Fibroblast of skin of abdomen (primary cell): ENCODE results near the gene HSD17B12. TPM values are rescaled to one million over a fixed set of nuclear protein-coding genes. Genes with fewer than 3 reads are reported as not detected.
"Not testable (repeated sequence)": the region's sequence is repeated elsewhere in the genome, so short reads cannot be mapped to it uniquely, and the experiment has no call there.

Source experiments
- DNase-seq: peaks from one replicate; pipeline ENCODE4 v3.0.0-alpha.2; 2013
- polyA plus RNA-seq, 2 experiments: library from polyadenylated mRNA; unstranded; fragments of 120-200 nt; gene quantifications; one replicate each; pipeline ENCODE4 v1.2.1, GENCODE V29; 2013; ENCODE audit not compliant: insufficient read length in 2 of 2

HSD17B12 gene
- 46.6 TPM for polyA plus RNA-seq (2013, experiment 1 of 2; ENCODE audit: insufficient read length)
- polyA plus RNA-seq (2013, experiment 2 of 2; ENCODE audit: insufficient read length): 45.0 TPM

DNA sequence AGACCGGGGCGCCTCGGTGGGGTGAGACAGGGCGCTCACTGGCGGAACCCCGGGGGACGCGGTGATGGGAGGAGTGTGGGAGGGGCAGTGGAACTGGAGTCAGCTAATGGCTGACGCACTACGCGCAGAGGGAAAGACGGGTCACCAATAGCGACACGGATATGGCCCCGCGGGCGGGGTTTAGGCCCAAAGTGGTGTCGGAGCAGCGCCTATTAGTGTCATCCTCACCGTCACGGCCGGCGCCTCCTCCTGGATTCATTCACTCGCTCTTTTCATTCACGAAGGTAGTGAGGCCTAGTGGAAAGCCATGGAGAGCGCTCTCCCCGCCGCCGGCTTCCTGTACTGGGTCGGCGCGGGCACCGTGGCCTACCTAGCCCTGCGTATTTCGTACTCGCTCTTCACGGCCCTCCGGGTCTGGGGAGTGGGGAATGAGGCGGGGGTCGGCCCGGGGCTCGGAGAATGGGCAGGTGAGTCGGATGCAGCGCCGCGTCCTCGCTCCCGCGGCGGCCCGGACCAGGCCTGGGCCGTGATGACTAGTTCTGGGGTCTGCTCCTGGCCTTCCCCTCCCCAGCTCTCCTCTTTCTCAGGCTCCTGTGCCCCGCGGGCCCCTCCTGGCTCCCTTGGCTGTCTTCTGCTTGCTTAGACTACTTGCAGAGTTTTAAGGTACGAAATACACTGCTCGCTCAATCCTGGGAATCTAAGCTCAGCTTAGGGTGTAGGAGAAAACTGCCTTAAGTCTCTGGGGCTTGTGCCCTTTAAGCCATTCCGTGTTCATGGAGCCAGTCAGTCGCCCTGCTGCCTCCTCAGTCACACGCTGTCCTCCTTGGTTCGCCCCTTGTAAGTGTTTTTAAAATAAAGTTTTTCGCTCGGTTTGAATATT, at the start of gene HSD17B12:
TSS of gene HSD17B12 (plus strand) at position 218 of the 880 bp plus-strand sequence. CDS start at position 308, 90 bp downstream.
- peak; percentile 99 for DNase-seq

DNA sequence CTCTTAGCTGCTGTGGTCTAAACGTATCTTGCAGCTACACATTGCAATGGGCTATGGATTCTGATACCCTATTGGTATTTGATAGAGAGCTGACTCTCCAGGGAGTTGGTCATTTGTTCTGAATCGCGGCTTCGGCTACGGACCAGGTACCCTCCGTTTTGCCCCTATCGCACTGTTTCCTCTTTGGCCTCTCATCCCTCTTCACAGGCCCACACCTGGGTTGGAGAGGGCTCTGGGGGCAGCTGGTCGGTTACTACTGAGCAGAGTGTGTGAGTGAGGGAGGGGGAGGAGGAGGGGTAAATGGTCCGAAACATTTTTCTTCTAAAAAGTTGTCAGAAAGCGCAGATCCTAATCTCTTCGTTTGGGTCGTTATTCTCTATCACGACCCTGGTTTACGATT, 48.8 kb upstream of the HSD17B12 start:
- no peak for DNase-seq

DNA sequence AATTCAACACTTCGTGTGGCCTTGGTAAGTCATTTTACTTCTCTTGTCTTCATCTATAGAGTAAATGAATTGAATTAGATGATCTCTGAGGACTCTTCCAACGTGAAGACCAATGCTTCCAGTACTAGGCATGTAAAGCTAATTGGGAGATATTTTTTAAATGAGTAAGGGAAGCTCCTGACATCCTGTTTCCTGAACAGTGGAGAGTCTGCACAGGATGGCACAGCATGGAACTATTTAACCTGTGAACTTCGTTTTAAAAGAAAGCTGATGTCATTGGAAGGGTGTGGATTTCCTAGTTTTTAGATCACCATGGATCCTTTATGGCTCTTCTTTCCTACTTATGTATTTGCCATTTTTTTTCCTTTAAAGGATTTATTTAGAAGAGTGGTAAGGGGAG, 48.4 kb upstream of the HSD17B12 start:
- DNase-seq: peak; percentile 23

DNA sequence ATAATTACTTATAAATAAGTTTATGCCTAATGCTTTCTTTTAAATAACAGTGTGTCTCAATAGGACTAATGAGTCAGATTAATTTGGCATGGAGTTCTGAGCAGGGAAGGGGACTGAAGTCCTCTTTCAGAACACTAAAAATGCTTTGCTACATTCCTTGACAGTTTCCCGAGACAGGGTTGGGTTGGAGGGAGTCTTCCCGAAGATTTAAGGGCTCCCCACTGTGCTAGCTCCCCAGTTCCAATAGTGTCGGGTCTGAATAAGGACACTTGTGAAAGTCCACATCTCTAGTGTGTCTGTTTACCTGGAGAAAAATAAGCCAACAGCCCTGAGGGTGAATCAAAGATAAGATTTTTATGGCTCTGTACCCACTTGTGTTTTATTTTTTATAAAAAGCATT, 41.8 kb upstream of the HSD17B12 start:
- no peak for DNase-seq

DNA sequence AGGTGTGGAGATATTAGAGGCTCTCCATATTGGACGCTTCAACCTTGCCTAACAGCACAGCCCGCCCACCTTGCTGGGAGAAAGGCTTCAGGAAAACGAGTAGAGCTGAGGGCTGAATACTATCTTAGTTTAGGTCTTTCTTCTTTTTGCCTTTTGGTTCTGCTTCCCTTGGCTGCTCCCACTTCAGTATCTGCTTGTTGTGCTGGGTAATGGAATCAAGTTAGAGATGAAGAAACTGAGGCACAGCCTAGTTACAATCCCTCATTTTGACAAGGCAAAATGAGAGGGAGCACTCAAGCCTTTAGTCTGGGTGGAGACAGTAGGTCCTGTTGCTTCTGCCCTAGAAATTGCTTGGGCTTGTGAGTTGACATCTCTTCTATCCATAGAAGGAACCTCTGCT, 41.3 kb upstream of the HSD17B12 start:
- DNase-seq: no peak

DNA sequence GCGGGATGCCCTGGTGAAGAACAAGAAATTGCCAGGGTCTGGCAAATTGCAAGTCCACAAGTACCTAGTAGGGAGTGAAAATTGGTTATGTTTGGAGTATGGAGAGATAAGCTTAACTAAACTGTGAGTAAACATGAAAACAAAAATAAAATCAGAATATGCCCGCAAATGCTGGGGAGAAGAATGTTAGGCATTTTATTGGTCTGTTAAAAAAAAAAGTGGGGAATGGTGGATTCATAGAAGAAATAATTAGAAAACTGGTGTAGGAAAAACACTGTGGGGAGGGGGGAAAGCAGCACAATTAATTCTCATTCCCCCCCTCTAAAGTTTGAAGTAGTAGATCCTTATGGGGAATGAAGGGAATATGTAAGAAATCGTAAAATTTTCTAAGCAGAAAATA, 40.6 kb upstream of the HSD17B12 start:
- DNase-seq: no peak

DNA sequence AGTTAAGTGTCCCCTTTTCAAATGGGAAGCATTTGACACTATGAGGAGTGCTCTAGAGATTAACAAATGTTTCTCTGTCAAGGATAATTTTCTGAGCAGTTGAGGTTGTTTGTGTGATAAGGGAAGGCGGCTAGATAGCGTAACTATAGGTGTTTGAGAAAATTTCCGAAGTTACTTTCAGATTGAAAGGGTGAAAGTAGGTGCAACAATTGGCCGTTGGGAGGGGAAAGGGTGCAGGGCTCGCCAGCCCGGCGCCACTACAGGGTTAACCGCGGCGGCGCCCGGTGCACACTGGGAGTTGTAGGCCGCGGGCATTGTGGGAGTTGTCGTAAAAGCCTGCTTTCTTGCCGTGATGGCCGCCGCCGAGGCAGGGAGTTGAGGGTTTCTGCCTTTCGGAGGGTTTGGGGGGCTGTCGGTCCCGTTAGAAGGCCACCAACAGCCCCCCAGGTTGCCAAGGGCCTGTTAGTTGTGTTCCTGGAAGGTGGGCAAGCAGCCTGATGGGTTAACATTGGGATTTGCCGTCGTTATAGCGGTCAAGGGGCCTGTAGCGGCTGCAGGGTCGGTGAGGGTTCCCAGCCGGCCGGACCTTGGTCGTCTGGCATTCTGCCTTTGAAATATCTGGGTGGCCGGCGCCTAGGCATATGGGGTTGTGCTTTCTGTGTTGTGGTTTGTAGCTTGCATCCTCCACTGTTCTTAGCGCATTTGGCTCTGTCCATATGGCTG, 36.5 kb upstream of the HSD17B12 start:
- DNase-seq: peak; percentile 83

DNA sequence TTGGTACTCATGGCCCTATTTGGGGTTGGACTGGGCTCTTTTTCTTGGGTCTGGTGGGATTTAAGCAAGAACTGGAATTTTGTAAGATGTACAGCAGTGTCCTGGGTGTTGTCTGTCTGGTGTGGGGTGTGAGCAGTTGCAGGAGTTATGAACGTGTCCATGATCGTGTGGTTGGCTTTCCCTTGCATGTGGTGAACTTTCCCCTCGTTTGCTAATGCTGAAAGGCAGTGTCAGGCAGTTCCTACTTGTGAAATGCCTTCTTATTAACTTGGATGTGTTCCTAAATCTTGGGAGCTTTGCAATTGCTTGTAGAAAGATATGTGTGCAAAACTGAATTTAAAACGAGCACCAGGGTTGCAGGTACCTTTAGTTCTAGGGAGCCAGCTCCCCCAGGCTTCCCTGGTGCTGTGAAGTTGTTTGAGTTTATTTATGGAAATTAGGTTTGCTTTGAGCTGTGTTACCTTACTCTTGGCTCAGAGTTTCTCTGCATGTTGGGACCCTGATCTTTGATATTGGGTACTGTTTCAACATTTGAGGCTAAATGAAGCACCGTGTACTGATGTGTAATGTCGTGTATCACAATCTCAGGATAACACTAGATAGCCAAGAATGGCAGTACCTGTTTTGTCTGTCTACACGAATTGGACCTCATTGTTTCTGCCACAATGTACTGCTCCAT, 35.8 kb upstream of the HSD17B12 start:
- peak; percentile 2 for DNase-seq

DNA sequence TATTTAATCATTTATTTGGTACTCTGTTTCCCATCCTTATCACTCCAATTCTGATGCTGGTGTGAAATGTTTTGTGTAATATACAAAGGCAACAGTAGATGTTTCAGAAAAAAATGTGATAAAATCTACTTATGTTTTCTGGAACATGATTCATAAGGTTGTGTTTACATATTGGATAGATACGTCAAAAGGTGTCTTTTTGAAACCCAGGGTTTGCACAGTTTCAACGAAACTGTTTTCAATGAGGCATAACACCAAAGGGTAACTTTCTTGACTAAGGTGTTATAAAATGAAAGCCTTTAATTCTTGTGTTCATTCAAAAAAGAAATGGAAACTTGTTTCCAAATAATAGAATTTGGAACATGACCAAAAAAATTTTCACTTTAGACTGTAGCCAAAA, 33.8 kb upstream of the HSD17B12 start:
- no peak for DNase-seq

DNA sequence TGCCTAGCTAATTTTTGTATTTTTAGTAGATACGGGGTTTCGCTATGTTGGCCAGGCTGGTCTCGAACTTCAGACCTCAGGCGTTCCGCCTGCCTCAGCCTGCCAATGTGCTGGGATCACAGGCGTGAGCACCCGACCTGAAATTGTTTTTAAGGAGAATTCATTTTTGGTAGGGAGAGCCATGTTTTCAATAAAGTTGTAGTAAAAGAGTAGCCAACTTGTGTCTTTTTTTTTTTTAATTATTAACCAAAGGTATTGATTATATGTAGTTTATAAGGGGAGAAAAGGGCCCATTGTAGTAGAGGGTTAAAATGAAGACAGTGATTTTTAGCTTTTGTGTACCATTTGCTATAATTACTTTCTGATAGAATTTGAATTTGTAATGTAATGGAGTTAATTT, 31.6 kb upstream of the HSD17B12 start:
- DNase-seq: no peak

DNA sequence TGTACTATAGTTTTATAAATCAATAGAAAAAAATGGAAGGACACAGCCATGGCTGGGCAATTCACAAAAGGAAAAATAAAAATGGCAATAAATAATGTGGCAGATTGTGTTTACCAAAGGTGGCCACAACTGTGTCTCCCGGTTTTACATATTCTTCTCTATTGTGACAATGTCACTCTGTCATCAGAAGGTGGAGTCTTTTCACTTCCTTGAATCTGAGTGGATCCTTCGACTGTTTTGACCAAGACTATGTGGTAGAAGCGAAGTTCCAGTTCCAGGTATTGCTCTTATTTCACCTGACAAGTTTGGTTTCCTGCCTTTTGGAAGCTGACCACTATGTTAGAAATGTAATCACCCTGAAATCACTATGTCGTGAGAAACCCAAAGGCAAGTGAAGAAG, 31.0 kb upstream of the HSD17B12 start:
- DNase-seq: no peak

DNA sequence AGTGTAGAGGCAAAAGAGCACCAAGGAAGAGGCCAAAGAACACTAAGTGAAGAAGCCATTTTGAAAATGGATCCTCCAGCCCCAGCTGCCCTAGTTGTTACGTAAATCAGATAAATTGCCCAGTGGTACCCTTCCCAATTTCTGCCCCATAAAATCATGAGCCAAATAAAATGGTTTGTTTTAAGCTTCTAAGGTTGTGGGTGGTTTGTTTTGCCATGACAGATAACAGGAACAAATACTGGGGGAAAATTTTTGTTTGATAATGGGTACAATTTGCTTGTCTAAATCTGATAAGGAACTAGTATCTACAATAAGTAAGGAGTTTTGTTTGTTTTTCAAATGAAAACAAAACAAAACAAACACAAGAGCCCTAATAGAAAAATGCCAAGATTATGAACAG, 30.6 kb upstream of the HSD17B12 start:
- DNase-seq: no peak

DNA sequence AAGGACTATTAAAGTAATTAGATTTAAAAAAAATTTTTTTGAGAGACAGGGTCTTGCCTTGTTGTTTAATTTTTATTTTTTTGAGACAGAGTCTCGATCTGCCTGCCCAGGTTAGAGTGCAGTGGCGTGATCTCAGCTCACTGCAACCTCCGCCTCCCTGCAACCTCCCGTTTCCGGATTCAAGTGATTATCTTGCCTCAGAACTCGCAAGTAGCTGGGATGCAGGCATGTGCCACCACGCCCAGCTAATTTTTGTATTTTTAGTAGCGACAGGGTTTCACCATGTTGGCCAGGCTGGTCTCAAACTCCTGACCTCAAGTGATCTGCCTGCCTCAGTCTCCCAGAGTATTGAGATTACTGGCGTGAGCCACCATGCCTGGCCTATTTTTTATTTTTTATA, 17.5 kb upstream of the HSD17B12 start:
- DNase-seq: not testable (repeated sequence)

DNA sequence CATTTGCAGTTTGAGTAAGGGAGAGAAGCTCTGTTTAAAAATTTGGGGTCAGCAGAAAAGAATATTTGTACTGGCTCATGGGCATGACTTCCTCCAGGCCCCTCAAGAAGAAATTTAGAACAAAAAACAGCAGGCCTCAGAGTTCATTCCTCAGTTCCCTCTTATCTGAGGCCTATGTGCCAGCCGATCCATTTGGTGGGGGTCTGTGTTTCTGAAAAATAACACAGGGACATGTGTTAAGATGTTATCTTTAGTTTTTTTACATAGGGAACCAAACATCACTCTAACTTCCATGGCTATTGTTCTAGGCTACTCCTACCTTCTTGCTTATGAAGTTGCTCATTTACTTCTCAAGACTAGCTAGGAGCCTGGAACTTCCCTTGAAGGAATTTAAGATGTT, 16.2 kb upstream of the HSD17B12 start:
- DNase-seq: no peak

DNA sequence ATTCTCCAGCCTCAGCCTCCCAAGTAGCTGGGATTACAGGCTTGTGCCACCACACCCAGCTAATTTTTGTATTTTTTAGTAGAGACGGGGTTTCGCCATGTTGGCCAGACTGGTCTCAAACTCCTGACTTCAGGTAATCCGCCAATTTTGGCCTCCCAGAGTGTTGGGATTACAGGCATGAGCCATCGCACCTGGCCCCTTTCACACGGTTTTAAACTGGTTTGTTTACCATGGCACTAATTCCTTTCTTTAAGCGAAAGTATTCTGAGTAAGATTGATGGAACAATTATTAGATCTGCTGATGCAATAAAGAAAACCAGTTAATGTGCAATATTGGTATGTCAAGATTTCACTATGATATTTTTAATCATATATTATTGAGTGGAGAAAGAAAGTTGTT, 9.3 kb upstream of the HSD17B12 start:
- DNase-seq: not testable (repeated sequence)

DNA sequence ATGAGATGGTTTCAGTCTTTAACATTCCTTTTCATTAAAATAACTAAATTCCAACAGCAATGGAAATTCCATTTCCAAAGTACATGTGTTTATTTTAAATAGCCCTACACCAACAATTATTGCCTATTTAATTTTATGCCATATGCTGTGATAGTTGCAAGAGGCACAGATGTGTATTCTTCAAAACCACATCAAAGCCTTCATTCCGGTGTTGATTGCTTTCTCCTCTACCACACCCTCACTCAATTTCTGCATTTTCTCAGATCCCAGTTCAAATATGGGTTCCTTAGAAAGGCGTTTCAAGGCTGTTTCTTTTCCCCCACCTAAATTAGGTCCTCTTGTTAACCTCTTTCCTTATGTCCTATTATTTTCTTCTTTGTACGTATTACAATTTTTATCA, 6.0 kb upstream of the HSD17B12 start:
- DNase-seq: no peak

DNA sequence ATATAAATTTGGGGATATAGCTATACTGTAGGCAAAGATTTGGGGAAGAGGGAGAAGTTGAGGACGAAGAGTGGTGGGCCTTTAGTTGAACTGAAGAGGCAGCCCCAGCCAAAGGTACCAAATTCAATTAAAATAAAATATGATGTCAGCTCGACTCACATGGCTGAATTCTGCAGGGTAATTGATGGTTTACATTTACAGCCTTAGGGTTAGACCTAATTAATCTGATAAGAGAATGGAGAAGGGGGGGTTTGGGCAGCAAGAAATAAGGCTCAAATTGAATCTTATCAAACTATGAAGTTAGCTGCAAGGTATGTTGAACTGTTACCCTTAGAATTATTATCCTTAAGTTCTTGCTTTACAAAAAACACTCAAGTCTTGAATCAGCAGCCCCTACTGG, 3.6 kb upstream of the HSD17B12 start:
- no peak for DNase-seq

DNA sequence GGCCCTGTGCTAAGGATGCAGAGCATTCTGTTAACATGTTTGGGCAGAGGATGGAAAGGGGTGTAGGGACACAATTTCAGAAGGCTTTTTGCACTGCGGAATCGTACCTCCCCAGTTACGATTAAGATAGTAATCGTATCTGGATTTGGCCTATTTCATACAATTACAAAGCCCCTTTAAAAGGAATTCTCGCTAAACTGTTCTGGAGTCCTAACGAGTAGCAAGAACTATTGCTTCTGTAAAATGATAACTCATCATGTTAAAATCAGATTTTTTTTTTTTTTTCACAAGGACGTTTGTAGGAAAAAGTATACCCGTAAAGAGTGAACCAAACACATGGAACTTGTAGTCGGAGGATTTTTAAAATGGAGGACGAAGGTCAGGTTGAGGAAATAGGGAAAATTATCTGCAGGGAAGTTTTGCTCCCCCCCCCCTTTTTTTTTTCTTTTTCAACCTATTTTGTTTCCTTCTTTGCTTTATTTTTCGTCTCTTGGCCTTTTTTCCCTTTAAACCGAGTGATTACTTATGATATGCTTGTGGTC, 934 bp downstream of the HSD17B12 start:
- peak; percentile 6 for DNase-seq

DNA sequence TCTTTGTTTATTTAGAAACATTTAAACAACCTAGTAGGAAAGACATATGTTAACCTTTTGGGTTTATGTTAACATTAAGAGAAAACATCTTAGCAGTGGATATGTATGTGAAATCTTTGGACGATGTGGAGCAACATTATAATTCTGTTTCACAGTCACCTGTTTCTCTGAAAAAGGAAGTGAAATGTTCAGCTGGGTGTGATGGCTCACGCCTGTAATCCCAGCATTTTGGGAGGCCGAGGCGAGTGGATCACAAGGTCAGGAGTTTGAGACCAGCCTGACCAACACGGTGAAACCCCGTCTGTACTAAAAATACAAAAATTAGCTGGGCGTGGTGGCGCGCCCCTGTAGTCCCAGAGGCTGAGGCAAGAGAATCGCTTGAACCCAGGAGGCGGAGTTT, 1.5 kb downstream of the HSD17B12 start:
- DNase-seq: not testable (repeated sequence)

DNA sequence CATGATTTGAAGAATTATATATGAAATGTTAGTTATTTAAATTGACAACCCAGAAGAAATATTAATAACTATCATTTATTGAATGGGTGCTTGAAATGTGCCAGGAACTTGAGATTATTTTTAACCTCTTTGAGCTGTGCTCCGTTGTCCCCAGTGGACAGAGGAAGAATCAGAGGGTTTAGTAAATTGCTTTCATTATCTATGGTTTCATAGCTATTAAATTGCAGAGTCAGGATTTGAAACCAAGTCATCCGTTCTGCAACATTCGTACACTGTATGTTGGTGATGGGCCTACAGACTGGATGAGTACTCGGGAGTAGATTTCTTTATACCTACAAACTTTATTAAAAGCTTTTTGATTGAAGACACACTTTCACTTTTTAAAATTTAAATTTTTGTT, 4.9 kb downstream of the HSD17B12 start:
- no peak for DNase-seq

DNA sequence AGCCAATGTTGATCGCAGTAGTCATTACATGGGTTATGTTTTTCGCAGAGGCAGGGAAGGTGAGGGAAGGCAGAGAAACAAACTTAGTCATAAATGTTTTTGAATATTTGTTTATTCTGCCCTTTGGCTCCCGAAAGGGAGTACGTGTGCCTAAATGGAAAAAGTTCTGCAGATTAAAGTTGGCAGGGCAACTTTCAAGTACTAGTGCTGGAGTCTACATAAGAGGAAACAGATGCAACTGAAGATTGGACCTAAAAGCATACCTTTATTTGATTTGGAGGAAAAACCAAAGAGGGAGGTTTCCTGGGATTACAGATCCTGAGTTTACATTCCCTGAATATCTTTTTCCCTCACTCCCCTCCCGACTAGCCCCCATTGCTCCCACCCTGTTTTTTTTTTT, 5.7 kb downstream of the HSD17B12 start:
- no peak for DNase-seq

DNA sequence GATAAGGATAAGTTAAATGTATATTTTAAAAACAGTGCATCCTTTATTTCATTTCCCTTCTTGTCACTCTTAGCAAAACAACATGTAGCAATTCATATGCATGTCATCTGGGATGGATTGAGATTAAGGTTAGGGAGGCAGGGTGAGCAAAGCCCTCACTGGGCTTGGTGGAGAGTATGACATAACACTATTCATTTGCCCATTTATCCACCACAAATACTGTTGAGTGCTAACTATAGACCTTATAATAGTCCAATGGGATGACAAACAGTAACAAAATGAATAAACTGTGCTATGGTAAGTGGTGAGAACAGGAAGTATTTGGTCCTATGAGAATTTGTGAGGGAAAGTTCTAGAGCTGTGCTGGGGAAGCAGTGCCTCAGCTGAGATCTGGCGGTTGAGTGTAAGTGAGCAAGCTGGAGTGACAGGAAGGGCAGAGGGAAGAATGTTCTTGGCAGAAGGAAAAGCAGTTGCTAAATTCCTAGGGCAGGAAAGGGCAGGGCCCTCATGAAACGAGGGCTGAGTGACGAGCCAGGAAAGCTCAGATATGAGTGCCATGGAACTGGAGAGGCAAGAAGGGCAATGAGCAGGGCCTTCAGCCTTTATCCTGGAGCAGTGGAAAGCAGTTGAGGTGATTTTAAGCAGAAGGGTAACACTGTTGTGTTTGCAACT, 6.7 kb downstream of the HSD17B12 start:
- DNase-seq: no peak
